HG02763 (cell line): ENCODE data around the gene DCST1.

Experiments used
- ATAC-seq: cut with Tn5 transposase; IDR thresholded peaks from one replicate; pipeline ENCODE4 v1.9.1; 2021; ENCODE audit warnings: mild to moderate bottlenecking, moderate library complexity; ENCODE audit not compliant: unreplicated experiment

The DCST1 gene

GRCh38 chr1:155050560-155051341, 17.1 kb downstream of the DCST1 start, which contains the start of gene ADAM15:
ADAM15 (plus strand) TSS chr1:155051316; CDS start chr1:155051387, 71 bp downstream.
- ATAC-seq: peak; percentile 59

- ATAC-seq: no peak
Observed at GRCh38 chr1:155051342-155051776, 17.7 kb downstream of the DCST1 start.

- ATAC-seq: peak; percentile 8
Observed at GRCh38 chr1:155051777-155052398, 18.3 kb downstream of the DCST1 start.

GRCh38 chr1:155052439-155053395, 19.1 kb downstream of the DCST1 start:
- ATAC-seq: no peak

DNA sequence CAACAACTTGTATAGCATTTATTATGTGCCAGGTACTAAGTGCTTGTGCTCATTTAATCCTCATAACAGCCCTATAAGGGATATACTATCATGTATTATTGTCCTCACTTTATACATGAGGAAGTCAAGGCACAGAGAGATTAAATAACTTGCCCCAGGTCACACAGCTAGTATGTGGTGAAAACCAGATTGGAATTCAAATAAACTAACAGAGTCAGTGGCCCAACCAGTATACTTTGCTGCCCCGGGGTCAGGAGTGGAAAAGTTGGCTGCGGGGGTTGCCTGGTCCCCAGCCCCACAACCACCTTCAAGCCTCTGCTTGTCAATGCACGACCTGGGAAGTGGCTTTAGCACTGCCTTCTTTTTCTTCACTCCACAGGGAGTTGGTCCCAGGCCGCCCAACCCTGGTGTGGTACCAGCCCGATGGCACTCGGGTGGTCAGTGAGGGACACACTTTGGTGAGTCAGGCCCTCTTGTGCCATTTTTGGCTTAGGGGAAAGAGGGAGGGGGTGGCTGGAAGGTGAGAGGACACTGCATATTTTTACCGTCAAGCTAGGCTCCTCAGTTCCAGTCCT, 20.0 kb downstream of the DCST1 start:
- ATAC-seq: no peak

DNA sequence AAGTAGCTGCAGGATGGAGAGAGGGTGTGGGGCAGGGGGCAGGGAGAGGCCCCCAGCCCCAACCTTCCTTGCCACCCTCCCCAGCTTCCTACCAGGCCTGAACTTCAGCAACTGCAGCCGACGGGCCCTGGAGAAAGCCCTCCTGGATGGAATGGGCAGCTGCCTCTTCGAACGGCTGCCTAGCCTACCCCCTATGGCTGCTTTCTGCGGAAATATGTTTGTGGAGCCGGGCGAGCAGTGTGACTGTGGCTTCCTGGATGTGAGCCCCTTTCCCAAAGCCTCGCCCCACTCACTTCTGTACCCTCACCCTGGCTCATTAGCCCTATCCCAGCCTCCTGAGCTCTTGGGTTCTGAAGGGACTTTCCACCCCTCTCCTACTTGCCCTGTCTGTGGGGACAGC, 23.5 kb downstream of the DCST1 start:
- ATAC-seq: no peak

- ATAC-seq: no peak
Observed at GRCh38 chr1:155057788-155058211, 24.2 kb downstream of the DCST1 start.

DNA sequence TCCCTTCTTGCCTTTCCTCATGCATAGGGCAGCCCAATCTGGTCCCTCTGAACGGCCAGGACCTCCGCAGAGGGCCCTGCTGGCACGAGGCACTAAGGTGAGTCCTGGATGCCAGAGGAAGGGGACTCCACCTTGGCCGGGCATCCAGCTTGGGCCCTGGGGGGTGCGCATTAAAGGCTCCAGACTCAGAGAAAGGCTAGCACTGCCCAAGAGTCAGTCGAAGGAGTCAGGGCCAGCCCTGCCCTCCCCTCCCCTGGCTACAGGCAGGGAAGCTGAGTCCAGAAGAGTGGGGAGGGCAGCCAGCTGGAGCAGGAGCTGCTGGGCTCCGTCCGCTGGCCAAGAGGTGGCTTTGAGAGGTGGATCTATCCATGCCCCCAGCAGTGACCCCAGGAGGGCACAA, 27.1 kb downstream of the DCST1 start:
- no peak for ATAC-seq

DNA sequence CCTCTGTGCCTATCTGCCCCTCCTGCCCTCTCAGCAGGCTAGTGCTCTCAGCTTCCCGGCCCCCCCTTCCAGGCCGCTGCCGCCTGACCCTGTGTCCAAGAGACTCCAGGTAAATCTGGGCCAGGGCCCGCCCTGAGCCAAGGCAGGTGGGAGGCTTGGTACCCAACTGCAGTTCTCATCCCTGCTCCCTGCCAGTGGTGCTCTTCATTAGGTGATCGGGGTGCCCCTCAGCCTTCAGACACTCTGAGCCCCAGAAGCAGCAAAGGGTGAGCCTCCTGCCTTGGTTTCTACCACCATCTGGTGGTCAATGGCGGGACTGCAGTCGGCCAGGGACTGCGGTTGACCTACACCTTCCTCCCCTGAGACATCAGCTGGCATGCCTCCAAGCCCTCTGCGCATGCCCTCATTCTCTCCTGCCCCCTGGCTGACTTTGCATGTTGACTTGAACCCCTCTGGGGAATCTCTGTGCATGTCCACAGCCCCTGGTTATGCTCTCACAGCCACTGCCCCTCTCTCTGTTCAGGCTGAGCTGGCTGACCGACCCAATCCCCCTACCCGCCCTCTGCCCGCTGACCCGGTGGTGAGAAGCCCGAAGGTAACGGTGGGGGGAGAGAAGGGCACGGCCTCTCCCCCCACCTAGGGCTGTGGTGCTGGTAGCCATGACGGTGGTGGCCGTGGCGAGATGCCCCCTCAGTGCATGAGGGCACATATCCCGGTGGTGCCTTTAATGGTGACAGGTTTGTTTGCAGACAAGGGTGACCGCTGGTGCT, 27.9 kb downstream of the DCST1 start:
- ATAC-seq: peak; percentile 45

DNA sequence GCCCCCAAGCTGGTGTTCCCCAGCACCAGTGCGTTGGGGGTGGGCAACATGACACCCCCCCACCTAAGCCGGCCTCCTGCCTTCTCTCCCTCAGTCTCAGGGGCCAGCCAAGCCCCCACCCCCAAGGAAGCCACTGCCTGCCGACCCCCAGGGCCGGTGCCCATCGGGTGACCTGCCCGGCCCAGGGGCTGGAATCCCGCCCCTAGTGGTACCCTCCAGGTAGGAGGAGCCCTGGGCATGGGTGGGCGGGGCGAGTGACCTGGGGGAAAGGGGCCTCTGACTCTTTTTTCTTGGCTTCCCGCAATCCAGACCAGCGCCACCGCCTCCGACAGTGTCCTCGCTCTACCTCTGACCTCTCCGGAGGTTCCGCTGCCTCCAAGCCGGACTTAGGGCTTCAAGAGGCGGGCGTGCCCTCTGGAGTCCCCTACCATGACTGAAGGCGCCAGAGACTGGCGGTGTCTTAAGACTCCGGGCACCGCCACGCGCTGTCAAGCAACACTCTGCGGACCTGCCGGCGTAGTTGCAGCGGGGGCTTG, 28.6 kb downstream of the DCST1 start:
- ATAC-seq: no peak

- ATAC-seq: no peak
Observed at GRCh38 chr1:155062702-155063411, 29.2 kb downstream of the DCST1 start.

- peak; percentile 79 for ATAC-seq
Observed at GRCh38 chr1:155063550-155064110, 30.0 kb downstream of the DCST1 start, which contains the start of gene EFNA4. EFNA4 (plus strand) TSS chr1:155063740; CDS start chr1:155063824, 84 bp downstream.

DNA sequence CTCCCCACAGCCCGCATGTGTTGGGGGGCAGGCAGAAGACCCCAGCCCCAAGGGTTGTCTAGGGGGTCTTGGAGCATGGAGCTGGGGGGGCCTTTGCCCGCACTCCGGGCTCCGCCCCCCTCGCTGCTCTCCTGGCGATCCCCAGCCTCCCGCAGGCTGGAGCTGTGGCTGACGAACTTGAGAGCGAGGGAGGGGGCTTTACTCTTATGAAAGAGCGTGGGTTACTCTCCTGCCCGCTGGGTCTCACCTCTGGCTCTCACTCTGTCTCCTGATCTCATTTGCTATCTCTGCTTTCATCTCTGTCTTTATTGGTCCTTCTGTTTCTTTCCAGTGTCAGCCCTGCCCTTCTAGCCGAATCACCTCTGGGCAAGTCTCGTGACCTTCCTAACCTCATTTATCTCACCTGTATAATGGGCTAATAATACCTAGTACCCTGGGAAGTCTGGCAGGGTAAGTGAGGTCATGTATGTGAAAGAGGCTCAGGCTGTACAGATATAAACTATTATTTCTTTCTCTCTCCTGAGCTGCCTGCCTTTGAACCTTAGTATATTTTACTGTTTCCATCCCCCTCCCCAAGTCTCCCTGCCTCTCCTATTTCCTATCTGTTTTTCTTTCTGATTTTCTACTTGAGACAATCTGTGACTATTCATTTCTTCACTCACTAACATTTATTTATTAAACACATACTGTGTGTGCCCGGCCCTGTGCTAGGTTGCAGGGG, 30.6 kb downstream of the DCST1 start:
- no peak for ATAC-seq

- no peak for ATAC-seq
Observed at GRCh38 chr1:155064832-155065429, 31.3 kb downstream of the DCST1 start.

GRCh38 chr1:155066777-155067176, 33.2 kb downstream of the DCST1 start:
- ATAC-seq: no peak

DNA sequence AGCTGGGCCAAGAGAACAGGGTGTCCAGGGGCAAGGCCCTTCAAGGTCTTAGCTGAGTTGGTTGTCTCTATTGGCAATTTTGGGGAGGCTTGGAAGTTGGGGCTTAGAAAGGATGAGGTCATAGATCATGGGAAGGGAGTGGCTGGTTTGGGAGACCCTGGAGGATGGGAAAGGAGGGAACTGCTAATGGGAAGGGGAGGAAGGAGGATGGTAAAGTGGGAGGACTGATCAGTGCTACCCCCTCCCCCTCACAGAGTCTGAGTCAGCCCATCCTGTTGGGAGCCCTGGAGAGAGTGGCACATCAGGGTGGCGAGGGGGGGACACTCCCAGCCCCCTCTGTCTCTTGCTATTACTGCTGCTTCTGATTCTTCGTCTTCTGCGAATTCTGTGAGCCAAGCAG, 35.0 kb downstream of the DCST1 start:
- no peak for ATAC-seq

DNA sequence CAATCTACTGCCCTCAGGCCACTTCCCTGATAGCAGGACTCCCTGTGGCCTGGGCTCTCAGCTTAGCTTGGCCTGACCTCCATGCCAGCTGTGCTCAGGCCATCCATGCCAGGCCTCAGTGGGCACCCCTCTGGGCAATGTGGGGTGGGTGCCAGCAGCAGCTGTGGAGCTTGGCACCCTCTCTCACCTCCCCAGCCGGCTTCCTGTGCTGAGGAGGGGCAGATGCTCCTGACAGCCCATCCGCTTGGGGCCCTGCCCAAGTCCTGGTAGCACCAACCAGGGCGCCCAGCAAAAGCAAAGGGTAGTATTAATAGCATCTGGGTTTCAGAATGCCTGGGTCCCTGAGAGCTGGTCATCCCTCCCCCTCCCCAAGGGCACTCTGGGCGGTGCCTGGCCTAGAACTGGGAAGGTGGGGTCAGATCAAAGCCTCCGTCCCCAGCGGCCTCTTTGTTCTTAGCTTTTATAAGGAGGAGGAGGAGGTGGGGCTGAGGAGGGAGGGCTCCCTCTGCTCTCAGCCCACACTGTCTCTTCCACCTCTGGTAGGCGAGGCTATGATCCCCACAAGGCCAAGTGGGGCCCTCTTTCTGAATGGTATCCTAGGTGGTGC, 36.0 kb downstream of the DCST1 start:
- ATAC-seq: no peak
